IPS DF 6.9 (cell line): ENCODE data around the gene COL12A1.

ENCODE experiments used
- DNase-seq: peaks from one replicate; pipeline ENCODE4 v3.0.0-alpha.2; 2013; ENCODE audit warnings: low read depth, low spot score
- H3K27ac ChIP-seq: one replicate; pipeline ENCODE4 v1.5.1; 2013; ENCODE audit warnings: low read length, control low read depth
- H3K27me3 ChIP-seq: 2 replicates; pipeline ENCODE4 v1.6.1; 2013; ENCODE audit warnings: mild to moderate bottlenecking, low read length; ENCODE audit not compliant: control insufficient read depth, insufficient read depth
- H3K36me3 ChIP-seq: 2 replicates; pipeline ENCODE4 v1.6.1; 2013; ENCODE audit warnings: low read length; ENCODE audit not compliant: control insufficient read depth, insufficient read depth
- H3K4me1 ChIP-seq: 2 replicates; pipeline ENCODE4 v1.6.1; 2013; ENCODE audit warnings: low read length; ENCODE audit not compliant: control insufficient read depth, insufficient read depth
- H3K4me3 ChIP-seq: 2 replicates; pipeline ENCODE4 v1.5.1; 2013; ENCODE audit warnings: mild to moderate bottlenecking, low read length
- H3K9me3 ChIP-seq: 2 replicates; pipeline ENCODE4 v1.6.1; 2013; ENCODE audit warnings: low read length, inconsistent platforms; ENCODE audit not compliant: control insufficient read depth, insufficient read depth
- WGBS: extraction: QIAGEN DNeasy Blood & Tissue Kit; methylation state at CpG from one replicate; pipeline ENCODE4 v1.1.7; 2013; ENCODE audit warnings: mixed read lengths, missing lambda C conversion rate; ENCODE audit not compliant: insufficient read length, insufficient coverage; 5-methylcytosine and 5-hydroxymethylcytosine counted together

COL12A1 gene

DNA sequence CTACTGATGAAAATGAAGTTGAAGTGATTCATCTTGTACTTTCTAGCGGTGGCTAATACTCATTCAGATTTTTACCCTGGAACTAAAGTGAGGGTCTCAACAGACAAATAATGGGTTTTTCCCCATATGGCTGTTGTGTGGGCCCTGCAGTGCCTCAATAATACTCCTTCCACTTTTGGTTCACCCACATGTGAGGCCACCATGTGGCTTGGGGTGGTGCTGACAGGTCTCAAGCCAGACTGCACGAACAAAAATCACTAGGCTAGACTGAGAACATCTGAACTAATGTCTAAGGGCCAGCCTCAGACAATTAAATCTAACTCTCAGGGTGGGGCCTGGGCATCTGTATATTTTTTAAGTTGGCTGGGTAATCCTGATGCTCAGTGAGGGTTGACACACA lies 7.9 kb upstream of the COL12A1 start:
- Histone ChIP-seq H3K4me1 (peaks cover 7% of the 10 kb centered on the region; the same call in 1 of the 2 replicates), H3K36me3 (no peaks in the 10 kb centered on the region), H3K4me3 (no peak overlapping the region), H3K27ac (no peak overlapping the region), H3K27me3 (peaks cover under 1% of the 10 kb centered on the region; the same call in 1 of the 2 replicates), H3K9me3 (no peaks in the 10 kb centered on the region)
- no peak for DNase-seq
- no CpG with 5 or more reads among the region's 2 CpGs for WGBS

DNA sequence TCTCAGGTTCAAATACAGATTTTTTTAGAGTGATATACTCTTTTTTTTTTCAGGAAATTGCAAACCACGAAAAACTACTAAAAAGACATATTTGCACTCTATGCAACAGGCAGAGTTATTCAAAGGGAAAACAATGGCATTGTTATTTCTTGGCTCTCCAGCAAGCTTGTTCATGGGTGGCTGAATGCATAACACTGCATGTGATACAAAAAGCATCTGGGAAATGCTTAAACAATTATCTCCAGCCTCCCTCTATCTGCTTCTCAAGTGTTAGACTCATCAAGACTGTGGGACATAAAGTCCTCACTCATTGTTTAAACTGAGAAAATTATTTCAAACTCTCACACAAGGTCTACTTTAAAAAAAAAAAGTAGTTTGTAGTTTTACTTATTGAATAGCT lies 7.3 kb upstream of the COL12A1 start:
- H3K9me3 ChIP-seq: no peaks in the 10 kb centered on the region
- no peak overlapping the region for H3K4me3 ChIP-seq
- no peaks in the 10 kb centered on the region for H3K36me3 ChIP-seq
- H3K27me3 ChIP-seq: peaks cover 7% of the 10 kb centered on the region; the same call in 1 of the 2 replicates
- DNase-seq: no peak
- H3K4me1 ChIP-seq: peaks cover 7% of the 10 kb centered on the region; the same call in 1 of the 2 replicates
- no peak overlapping the region for H3K27ac ChIP-seq
- WGBS: no CpG with 5 or more reads among the region's 1 CpG

DNA sequence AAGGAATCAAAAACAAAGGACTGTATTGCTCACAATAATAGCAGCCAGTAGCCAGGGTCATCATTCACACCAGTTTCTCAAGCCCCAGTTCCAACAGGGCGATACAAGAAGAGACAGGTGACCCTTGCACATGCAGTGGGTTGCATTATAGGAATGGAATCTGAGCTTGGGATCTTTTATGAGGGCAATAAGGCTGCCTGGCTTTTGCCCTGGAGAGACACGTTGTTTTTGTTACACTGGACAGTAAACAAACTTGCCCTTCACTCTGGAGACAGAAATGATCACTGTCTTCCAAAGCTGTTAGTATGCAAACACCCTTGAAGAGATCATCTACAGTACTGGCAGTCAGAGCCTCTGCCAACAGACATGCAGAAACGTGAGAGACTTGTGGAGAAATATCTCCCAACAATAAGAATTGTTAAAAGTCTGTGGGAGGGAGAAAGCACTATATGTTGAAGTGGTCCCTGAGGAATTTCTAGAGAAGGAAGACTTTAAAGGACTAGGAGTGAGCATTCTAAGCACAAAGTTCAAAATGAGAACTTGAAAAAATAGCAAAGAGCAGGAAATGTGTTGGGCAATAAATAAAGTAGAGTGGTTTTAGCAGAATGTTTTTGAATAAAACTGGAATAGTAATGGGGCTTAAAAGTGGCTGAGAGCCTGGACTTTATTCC lies 6.2 kb upstream of the COL12A1 start:
- Histone ChIP-seq H3K36me3 (no peaks in the 10 kb centered on the region), H3K27me3 (peaks cover 16% of the 10 kb centered on the region), H3K4me1 (peaks cover 7% of the 10 kb centered on the region; the same call in 1 of the 2 replicates), H3K4me3 (no peak overlapping the region), H3K9me3 (no peaks in the 10 kb centered on the region), H3K27ac (no peak overlapping the region)
- no peak for DNase-seq
- WGBS: no CpG with 5 or more reads among the region's 3 CpGs

DNA sequence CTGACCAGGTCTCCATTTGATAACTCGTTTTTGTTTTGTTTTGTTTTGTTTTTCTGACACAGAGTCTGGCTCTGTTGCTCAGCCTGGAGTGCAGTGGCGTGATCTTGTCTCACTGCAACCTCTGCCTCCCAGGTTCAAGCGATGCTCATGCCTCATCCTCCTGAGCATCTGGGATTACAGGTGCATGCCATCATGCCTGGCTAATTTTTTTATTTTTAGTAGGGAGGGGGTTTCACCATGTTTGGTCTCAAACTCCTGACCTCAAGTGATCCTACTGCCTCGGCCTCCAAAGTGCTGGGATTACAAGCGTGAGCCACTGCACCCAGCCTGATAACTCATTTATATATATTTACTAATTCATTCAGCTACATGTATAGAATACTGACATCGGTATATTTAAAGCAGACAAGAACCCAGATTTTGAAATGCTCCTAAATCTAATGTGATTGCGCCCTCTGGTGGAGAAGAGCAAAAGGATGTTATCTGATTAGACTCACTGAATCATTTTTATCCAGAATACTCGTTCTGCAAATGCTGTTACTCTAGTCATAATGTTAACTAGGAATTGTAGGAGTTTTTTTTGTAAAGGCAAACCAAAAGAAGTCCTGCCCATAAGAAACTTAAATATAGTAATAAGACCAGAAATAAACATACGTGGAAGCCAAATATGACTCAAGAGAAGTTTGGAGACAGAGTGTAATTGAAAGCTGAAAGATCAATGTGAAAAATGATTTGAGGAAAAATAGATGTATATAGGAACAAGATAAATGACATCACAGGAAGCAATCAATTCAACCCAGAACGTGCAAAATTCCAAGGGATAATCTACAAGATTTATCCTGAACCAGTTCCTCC lies 5.3 kb upstream of the COL12A1 start:
- WGBS: no CpG with 5 or more reads among the region's 10 CpGs
- H3K27ac ChIP-seq: no peak overlapping the region
- H3K9me3 ChIP-seq: no peaks in the 10 kb centered on the region
- H3K4me1 ChIP-seq: peaks cover 7% of the 10 kb centered on the region; the same call in 1 of the 2 replicates
- H3K36me3 ChIP-seq: no peaks in the 10 kb centered on the region
- H3K4me3 ChIP-seq: no peak overlapping the region
- peaks cover 25% of the 10 kb centered on the region for H3K27me3 ChIP-seq
- no peak for DNase-seq

DNA sequence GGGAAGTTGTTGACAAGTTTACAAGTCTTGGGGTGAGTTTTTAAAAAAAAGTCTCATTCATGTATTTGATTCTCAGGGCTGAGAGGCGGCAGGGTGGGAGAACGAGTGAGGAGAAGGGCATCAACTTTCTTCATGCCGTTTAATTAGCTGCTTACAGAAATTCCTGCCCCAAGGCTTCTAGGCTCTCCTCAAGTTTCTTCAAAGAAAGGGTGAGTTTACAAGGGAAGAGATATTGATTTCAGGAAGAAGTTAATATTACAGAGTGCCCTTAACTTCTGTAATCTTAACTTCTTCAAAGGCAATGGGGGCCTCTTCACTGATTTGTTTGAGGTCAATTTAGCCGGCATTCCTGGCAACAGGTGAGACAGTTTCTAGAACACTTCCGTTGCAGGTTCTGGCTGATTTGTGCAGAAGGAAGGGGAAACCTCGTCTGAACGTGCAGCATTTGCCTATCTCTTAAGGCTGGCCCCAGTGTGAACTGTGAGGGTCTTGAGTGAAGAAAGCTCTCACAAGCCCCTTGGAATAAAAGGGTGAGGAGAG lies 3.4 kb upstream of the COL12A1 start:
- no CpG with 5 or more reads among the region's 7 CpGs for WGBS
- Histone ChIP-seq H3K9me3 (no peaks in the 10 kb centered on the region), H3K36me3 (no peaks in the 10 kb centered on the region), H3K27me3 (peaks cover 39% of the 10 kb centered on the region), H3K4me3 (no peak overlapping the region), H3K4me1 (peaks cover 7% of the 10 kb centered on the region; the same call in 1 of the 2 replicates), H3K27ac (no peak overlapping the region)
- no peak for DNase-seq

DNA sequence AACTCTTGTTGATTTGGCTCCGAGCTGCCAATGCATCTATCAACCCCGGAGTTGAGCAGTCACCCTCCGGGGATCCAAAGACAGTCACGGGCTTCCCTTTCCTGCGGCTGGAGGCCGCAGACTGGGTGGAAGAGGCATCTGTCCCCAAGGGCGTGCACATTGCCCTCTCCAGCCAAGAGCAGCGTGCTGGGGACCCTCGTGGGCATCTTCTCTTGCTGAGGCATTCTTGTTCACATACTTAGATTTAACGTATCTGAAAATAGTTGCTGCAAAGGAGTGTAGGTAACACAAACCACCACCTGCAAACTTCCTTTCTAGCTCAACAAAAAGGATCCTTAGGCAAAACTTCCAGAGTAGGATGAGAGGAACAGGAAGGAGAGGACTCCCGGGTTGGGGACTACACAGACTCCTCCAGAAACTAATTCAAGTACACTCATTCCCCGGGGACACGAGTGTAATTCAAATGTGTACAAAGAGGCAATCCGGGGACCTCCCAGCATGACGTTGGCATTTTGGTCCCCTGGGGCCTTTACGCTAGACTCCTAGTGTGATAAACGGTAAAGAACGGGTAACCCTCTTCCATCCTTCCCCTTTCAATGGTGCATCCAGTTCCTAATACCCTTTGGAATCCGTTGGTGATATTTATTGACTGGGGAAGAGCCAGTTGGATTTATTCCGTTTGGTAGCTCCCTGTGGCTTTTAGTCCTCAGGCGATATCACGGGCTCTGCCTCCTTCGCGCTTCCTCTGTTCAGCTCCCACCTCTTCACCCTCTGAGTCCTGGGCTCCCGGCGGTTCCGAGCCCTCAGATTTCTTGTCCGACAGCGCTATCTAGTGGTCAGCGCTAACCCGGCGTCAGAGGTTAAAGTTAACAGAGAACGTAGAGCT lies 2.7 kb upstream of the COL12A1 start:
- DNase-seq: no peak

DNA sequence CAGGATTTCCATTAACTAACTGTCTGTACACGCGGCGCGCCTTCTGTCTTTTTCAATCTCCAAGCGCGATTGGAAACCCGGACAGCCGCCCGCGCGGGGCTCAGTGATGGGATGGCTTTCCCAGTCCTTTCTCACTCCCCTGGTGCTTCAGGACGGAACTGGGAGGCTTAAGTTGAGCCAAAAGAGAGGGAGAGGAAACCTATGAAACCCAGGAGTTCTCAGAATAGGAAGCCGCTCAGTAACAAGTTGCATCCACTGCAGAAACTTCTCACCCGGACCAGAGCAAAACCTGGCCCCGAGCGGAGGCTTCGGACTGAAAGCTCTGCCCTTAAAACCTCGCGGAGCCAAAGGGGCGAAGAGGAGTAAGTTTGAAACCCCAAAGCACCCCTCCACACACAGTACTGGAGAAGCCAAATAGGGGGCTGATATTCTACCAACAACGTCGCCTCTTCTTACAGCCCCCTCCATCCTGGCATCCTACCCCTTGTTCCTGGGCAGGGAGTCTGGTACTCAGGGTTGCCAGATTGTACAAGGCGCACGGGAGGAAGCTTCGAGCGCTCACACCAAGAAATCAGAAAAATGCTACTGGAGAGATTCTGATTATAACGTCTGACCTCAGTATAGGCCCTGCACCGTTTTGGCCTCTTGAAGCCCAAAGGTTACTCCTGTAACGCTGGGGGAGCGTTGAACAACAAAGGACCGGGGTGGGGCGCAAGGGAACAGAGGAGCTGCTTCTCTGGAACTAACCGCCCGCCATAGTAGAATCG lies 906 bp upstream of the COL12A1 start:
- H3K27me3 ChIP-seq: peaks cover 57% of the 10 kb centered on the region
- no CpG with 5 or more reads among the region's 35 CpGs for WGBS

More for the DNA sequence above, 2.7 kb upstream of the COL12A1 start:
- Histone ChIP-seq H3K4me3 (no peak overlapping the region; the same call in 1 of the 2 replicates), H3K4me1 (peaks cover 7% of the 10 kb centered on the region; the same call in 1 of the 2 replicates), H3K9me3 (no peaks in the 10 kb centered on the region), H3K36me3 (no peaks in the 10 kb centered on the region), H3K27ac (no peak overlapping the region), H3K27me3 (peaks cover 45% of the 10 kb centered on the region)
- WGBS: no CpG with 5 or more reads among the region's 33 CpGs

DNA sequence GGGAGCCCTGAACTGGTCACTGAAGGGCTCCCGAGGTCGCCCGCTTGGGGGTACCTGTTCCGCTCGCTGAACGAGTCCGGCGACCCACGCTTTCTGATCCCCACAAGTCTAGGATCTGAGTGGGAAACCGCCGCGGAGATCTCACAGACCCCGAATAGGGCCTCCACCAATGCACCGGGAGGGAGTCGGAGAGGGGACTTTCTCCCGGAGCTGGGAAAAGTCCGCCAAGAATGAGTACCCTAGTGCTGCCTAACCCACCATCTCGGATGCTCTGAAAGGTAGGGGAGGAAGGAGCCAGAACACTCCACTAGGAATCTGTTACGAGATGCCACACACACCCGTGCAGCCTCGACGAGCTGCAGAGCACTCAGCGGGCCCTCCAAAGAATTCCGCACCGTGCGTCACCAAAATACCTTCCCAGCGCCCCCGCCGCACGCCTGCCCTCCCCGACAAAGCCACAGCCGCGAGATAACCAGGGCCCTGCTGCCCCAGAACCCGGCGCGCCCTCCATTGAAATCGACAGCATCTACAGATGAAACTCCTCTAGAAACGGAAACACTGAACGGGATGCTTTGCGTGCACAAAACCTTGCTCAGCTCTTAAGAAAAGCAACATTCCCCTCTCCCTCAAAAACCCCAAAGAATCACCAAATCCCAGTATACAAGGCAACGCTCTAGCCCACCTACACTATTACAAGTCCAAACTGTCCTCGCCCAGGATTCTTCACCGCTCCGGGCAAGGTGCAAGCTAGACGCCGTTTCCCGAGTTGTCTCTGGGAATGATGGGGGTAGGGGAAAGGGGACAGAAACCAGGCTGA lies 686 bp downstream of the COL12A1 start:
- H3K9me3 ChIP-seq: no peaks in the 10 kb centered on the region
- H3K27me3 ChIP-seq: peaks cover 59% of the 10 kb centered on the region
- no CpG with 5 or more reads among the region's 47 CpGs for WGBS
- H3K27ac ChIP-seq: no peak overlapping the region
- no peaks in the 10 kb centered on the region for H3K36me3 ChIP-seq
- no peak for DNase-seq
- no peaks in the 10 kb centered on the region for H3K4me1 ChIP-seq
- H3K4me3 ChIP-seq: peak overlapping the region; percentile 68; the same call in 1 of the 2 replicates

More for the DNA sequence above, 906 bp upstream of the COL12A1 start:
- Histone ChIP-seq H3K36me3 (no peaks in the 10 kb centered on the region), H3K4me3 (peak overlapping the region; percentile 68; the same call in 1 of the 2 replicates), H3K9me3 (no peaks in the 10 kb centered on the region), H3K27ac (no peak overlapping the region), H3K4me1 (0 out of 2 replicates have a peak, but pooled peaks cover under 1% of the 10 kb centered on the region)
- DNase-seq: no peak
